K562 (cell line): ENCODE data around the gene GHRL. TPM values are rescaled to one million over a fixed set of nuclear protein-coding genes. Genes with fewer than 3 reads are reported as not detected.

ENCODE experiments used
- ATAC-seq: fragments of 200-7000 bp; cut with Tn5 transposase; 3 replicates; pipeline ENCODE4 v1.9.1; 2020; ENCODE audit warnings: moderate library complexity
- BruUV-seq: library from RNA; stranded (reverse); fragments of 400-500 nt; replicated peaks from 2 replicates; lab custom pipeline; 2021; lab: Mats Ljungman, UMichigan
- CTCF ChIA-PET: fragments of 300-600 bp; formaldehyde crosslinking; extraction: SDS; loops from one replicate; lab custom pipeline; 2021; ENCODE audit warnings: low intra/inter-chr PET ratio; lab: Yijun Ruan, JAX
- POLR2A ChIA-PET: fragments of 300-600, 350-650 bp; sonication (Branson Sonifier 250); formaldehyde crosslinking; extraction: SDS; loops from one replicate; lab custom pipeline; 2021; ENCODE audit warnings: antibody characterized with exemption, inconsistent platforms; lab: Yijun Ruan, JAX
- DNase-seq, 4 experiments: peaks; one replicate each; pipeline versions ENCODE4 v3.0.0 to v3.0.0-alpha.2; 2011 to 2018; ENCODE audit warnings: low spot score in 3 of 4, mixed read lengths in 3 of 4; ENCODE audit errors: extremely low read depth in 1 of 4
- FAIRE-seq: peaks from 2 replicates; lab custom pipeline; 2011; peaks lifted over from hg19 to GRCh38; lab: Jason Lieb, UNC
- H2AFZ ChIP-seq: 2 replicates; pipeline ENCODE4 v1.6.0; 2011; ENCODE audit warnings: low read depth, low read length, control low read depth, inconsistent platforms
- H3K27ac ChIP-seq: fragments of 200-600 bp; 3 replicates; pipeline ENCODE4 v1.8.0; 2011; ENCODE audit warnings: low read depth, mild to moderate bottlenecking, control low read depth, inconsistent platforms, low read length, moderate library complexity, mixed read lengths; ENCODE audit errors: extremely low read depth
- H3K27me3 ChIP-seq, 2 experiments: fragments of 300-600 bp in 1 of 2; 2 replicates in 1 of 2; 3 replicates in 1 of 2; pipeline versions ENCODE4 v1.6.0 to v1.8.0; 2011; ENCODE audit warnings: inconsistent platforms in 2 of 2, low read length in 2 of 2, mild to moderate bottlenecking in 1 of 2, mixed read lengths in 1 of 2, moderate library complexity in 1 of 2; ENCODE audit not compliant: control insufficient read depth in 2 of 2, insufficient read depth in 2 of 2
- H3K36me3 ChIP-seq: fragments of 300-600 bp; 3 replicates; pipeline ENCODE4 v1.8.0; 2011; ENCODE audit warnings: mild to moderate bottlenecking, low read length, inconsistent platforms; ENCODE audit not compliant: control insufficient read depth, insufficient read depth
- H3K4me1 ChIP-seq, 2 experiments: fragments of 200-600 bp in 1 of 2; replicated peaks in 1 of 2; 2 replicates in 1 of 2; 3 replicates in 1 of 2; pipeline versions ENCODE4 v1.5.1 to v1.8.0; 2011; ENCODE audit warnings: inconsistent platforms in 2 of 2, low read length in 2 of 2, mild to moderate bottlenecking in 1 of 2, mixed read lengths in 1 of 2, moderate library complexity in 1 of 2; ENCODE audit not compliant: control insufficient read depth in 2 of 2, insufficient read depth in 2 of 2
- H3K4me2 ChIP-seq: 2 replicates; pipeline ENCODE4 v1.6.1; 2011; ENCODE audit warnings: low read length, control low read depth, inconsistent platforms, mixed read lengths; ENCODE audit not compliant: insufficient read depth
- H3K4me3 ChIP-seq: fragments of 200-600 bp; sonication (generic), shearing (Covaris generic); 2 replicates; pipeline ENCODE4 v1.5.1; 2016; ENCODE audit warnings: control low read depth, inconsistent platforms
- H3K79me2 ChIP-seq: fragments of 200-600 bp; 3 replicates; pipeline ENCODE4 v1.8.0; 2011; ENCODE audit warnings: low read length, inconsistent platforms; ENCODE audit not compliant: control insufficient read depth, insufficient read depth
- H3K9ac ChIP-seq, 2 experiments: 2 replicates each; pipeline versions ENCODE4 v1.6.0 to v1.6.1; 2011; ENCODE audit warnings: low read depth in 2 of 2, low read length in 2 of 2, control low read depth in 1 of 2, inconsistent platforms in 1 of 2, mild to moderate bottlenecking in 1 of 2, mixed read lengths in 1 of 2; ENCODE audit not compliant: insufficient read depth in 1 of 2
- H3K9me1 ChIP-seq: one replicate; pipeline ENCODE4 v1.6.0; 2011; ENCODE audit warnings: inconsistent platforms, mild to moderate bottlenecking, low read length, moderate library complexity; ENCODE audit not compliant: control insufficient read depth, insufficient read depth
- H3K9me3 ChIP-seq: replicated peaks from 2 replicates; pipeline ENCODE4 v1.5.1; 2011; ENCODE audit warnings: low read depth, low read length, inconsistent platforms; ENCODE audit not compliant: control insufficient read depth, insufficient read depth
- H4K20me1 ChIP-seq: replicated peaks from 2 replicates; pipeline ENCODE4 v1.6.1; 2011; ENCODE audit warnings: low read length, inconsistent platforms, mixed read lengths; ENCODE audit not compliant: control insufficient read depth, insufficient read depth
- ARID4B ChIP-seq: sonication (generic); formaldehyde crosslinking; IDR thresholded peaks from 2 replicates; pipeline ENCODE4 v1.8.0; 2022; ENCODE audit warnings: mild to moderate bottlenecking, missing genetic modification reagents
- CEBPG ChIP-seq, 3 experiments: fragments of 200-800 bp in 1 of 3; sonication (Bioruptor generic) in 1 of 3; sonication (generic) in 1 of 3; formaldehyde crosslinking in 1 of 3; IDR thresholded peaks in 2 of 3; conservative IDR thresholded peaks in 1 of 3; 2 replicates each; pipeline versions ENCODE4 v1.6.1 to v1.8.0; 2016 to 2022; ENCODE audit warnings: missing compliant biosample characterization in 2 of 3, missing genetic modification characterization in 2 of 3, mild to moderate bottlenecking in 1 of 3, missing genetic modification reagents in 1 of 3
- CTCFL ChIP-seq: IDR thresholded peaks from 2 replicates; pipeline ENCODE4 v1.6.1; 2011; ENCODE audit warnings: borderline replicate concordance, low read depth, mild to moderate bottlenecking, moderate library complexity, low read length; ENCODE audit not compliant: insufficient read depth, poor library complexity, severe bottlenecking
- HDAC6 ChIP-seq: IDR thresholded peaks from 2 replicates; pipeline ENCODE4 v1.6.1; 2012; ENCODE audit warnings: low read depth, mild to moderate bottlenecking, control low read depth, inconsistent platforms, low read length, moderate library complexity
- PYGO2 ChIP-seq: fragments of 450-650 bp; IDR thresholded peaks from 2 replicates; pipeline ENCODE4 v1.6.1; 2016; ENCODE audit warnings: mild to moderate bottlenecking, missing genetic modification characterization, moderate library complexity, missing compliant biosample characterization
- RBM17 ChIP-seq: fragments of 200-400 bp; formaldehyde crosslinking; IDR thresholded peaks from 2 replicates; pipeline ENCODE4 v1.6.1; 2017; ENCODE audit warnings: low read depth, mild to moderate bottlenecking, low read length, borderline replicate concordance
- RBM22 ChIP-seq: fragments of 200-400 bp; formaldehyde crosslinking; IDR thresholded peaks from 2 replicates; pipeline ENCODE4 v1.6.1; 2018; ENCODE audit warnings: low read length, low read depth; ENCODE audit not compliant: poor library complexity, severe bottlenecking
- ZBTB8A ChIP-seq: fragments of 450-650 bp; IDR thresholded peaks from 2 replicates; pipeline ENCODE4 v1.6.1; 2018; ENCODE audit warnings: mild to moderate bottlenecking, moderate library complexity; ENCODE audit not compliant: partially characterized antibody
- ZSCAN29 ChIP-seq: fragments of 450-650 bp; IDR thresholded peaks from 2 replicates; pipeline ENCODE4 v1.6.1; 2017
- WGBS: fragments of 100-300 bp; shearing (Covaris generic); methylation state at CpG from one replicate; pipeline ENCODE4 v1.1.6; 2016; ENCODE audit warnings: low coverage, mixed read lengths; ENCODE audit not compliant: insufficient coverage; ENCODE audit errors: missing lambda C conversion rate; 5-methylcytosine and 5-hydroxymethylcytosine counted together
- in situ Hi-C: fragments of 300-500 bp; cut with MboI; formaldehyde crosslinking; loops from 4 replicates; pipeline ENCODE4 v1.15.0; 2018; ENCODE audit warnings: inconsistent platforms, mixed read lengths
- intact Hi-C: fragments of 100-400 bp; cut with micrococcal nuclease; formaldehyde crosslinking; loops from 2 replicates; pipeline ENCODE4 v1.14.2; 2022
- polyA plus RNA-seq, 8 experiments: library from polyadenylated mRNA; depleted of rRNA in 4 of 8; stranded (reverse) in 5 of 8; unstranded in 3 of 8; fragments of >200 nt; fragmentation: Nextera tagmentation in 2 of 8; fragmentation: Illumina TruSeq in 1 of 8; extraction: Ambion mirVana in 2 of 8; extraction: Trizol in 1 of 8; gene quantifications; 2 replicates each; pipeline versions ENCODE4 v1.2.1 to v1.2.3, GENCODE V29; 2011 to 2014; ENCODE audit warnings: inconsistent platforms in 1 of 8, missing spikeins in 1 of 8
- total RNA-seq, 7 experiments: library from RNA; depleted of rRNA in 6 of 7; stranded (reverse); fragments of >200 nt in 6 of 7; fragmentation: Illumina TruSeq in 2 of 7; extraction: Trizol in 2 of 7; gene quantifications; 2 replicates each; pipeline versions ENCODE4 v1.2.1 to v1.2.3, GENCODE V29; 2011 to 2021; ENCODE audit warnings: low replicate concordance in 1 of 7
- TF ChIP-seq, protein P1 (sequence below): fragments of 250-450 bp; sonication (Bioruptor Pico); IDR thresholded peaks from 2 replicates; pipeline ENCODE4 v1.8.0; 2021; ENCODE audit warnings: borderline replicate concordance, mild to moderate bottlenecking, moderate library complexity; ENCODE audit not compliant: poor library complexity, severe bottlenecking

GHRL gene
- total and polyA plus RNA-seq, 9 of the 15 experiments (the other 6 are each of a cell fraction or from before 2014, with no cell fraction given): 0.08 to 0.29 (median 0.15) TPM; not detected in 5

GRCh38 chr3:10337323-10338163 is 44.8 kb upstream of the GHRL start:
- POLR2A ChIA-PET: interaction anchor here (0.6 to 1.4 kb wide), 5 partner anchors 9 to 294 kb away, joined by 3 to 6 read pairs (median 3); partner anchors contain the start of gene SEC13
- CTCF ChIA-PET: no interaction called here
- TF ChIP-seq PYGO2 (tag): no peak
- peak; percentile 55 for TF ChIP-seq CTCFL
- 0 out of 2 replicates have a peak, but pooled peaks have one; percentile 40 for TF ChIP-seq ARID4B (CRISPR knock-in tag)
- no peak for TF ChIP-seq ZBTB8A
- no peak for TF ChIP-seq RBM17
- TF ChIP-seq RBM22: no peak
- TF ChIP-seq, protein P1, sequence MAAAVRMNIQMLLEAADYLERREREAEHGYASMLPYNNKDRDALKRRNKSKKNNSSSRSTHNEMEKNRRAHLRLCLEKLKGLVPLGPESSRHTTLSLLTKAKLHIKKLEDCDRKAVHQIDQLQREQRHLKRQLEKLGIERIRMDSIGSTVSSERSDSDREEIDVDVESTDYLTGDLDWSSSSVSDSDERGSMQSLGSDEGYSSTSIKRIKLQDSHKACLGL: no peak
- TF ChIP-seq CEBPG (CRISPR knock-in tag; IDR thresholded peaks at IDR 0.05): 0 out of 2 replicates have a peak, but pooled peaks have one; percentile 8
- TF ChIP-seq CEBPG (tag; conservative IDR thresholded peaks at IDR 0.05 in 1 of 2, IDR thresholded peaks at IDR 0.05 in 1 of 2): no peak
- no peak for TF ChIP-seq HDAC6
- no peak for TF ChIP-seq ZSCAN29

More at GRCh38 chr3:10337323-10338163, 44.8 kb upstream of the GHRL start:
- no peak overlapping the region for H2AFZ ChIP-seq
- intact Hi-C loops: loop anchor here (5.0 kb wide), 1 partner anchor 70 kb away; no protein-coding TSS in a partner anchor
- BruUV-seq: no TSS peak
- DNase-seq (no peak), FAIRE-seq (no peak), ATAC-seq (peak; percentile 46)
- peaks cover 0 to 28% of the 10 kb centered on the region in 2 experiments; a peak in 3 of 5 replicates for H3K4me1 ChIP-seq
- no peaks in the 10 kb centered on the region for H3K36me3 ChIP-seq
- peak overlapping the region in 1 of 2 experiments; percentile 37; a peak in 2 of 4 replicates for H3K9ac ChIP-seq
- peaks cover 62 to 97% of the 10 kb centered on the region in 2 experiments; a peak in 4 of 5 replicates for H3K27me3 ChIP-seq
- no peaks in the 10 kb centered on the region for H3K9me3 ChIP-seq
- 11% methylated on average over 16 of the region's 20 CpGs for WGBS
- no peaks in the 10 kb centered on the region for H3K79me2 ChIP-seq
- peaks cover 2% of the 10 kb centered on the region for H3K9me1 ChIP-seq
- in situ Hi-C loops: no loop called here
- no peak overlapping the region for H3K4me2 ChIP-seq
- peaks cover 22% of the 10 kb centered on the region for H4K20me1 ChIP-seq
- H3K4me3 ChIP-seq: no peak overlapping the region
- H3K27ac ChIP-seq: no peak overlapping the region
